Activated CD4-positive, alpha-beta T cell treated with anti-CD3 and anti-CD28 coated beads for 36 hours (primary cell): ENCODE data around the gene GGNBP2. TPM values are rescaled to one million over a fixed set of nuclear protein-coding genes. Genes with fewer than 3 reads are reported as not detected.

Experiments used
- ATAC-seq: fragments of 200-7000 bp; cut with Tn5 transposase; one replicate; pipeline ENCODE4 v1.10.0; 2021; ENCODE audit warnings: mild to moderate bottlenecking, moderate library complexity
- CTCF ChIA-PET: fragments of 350-600 bp; sonication (Branson Sonifier 250); formaldehyde crosslinking; loops from one replicate; lab custom pipeline; 2021; ENCODE audit warnings: antibody characterized with exemption; lab: Charles Lee
- POLR2A ChIA-PET: fragments of 350-600 bp; sonication (Branson Sonifier 250); formaldehyde crosslinking; loops from one replicate; lab custom pipeline; 2021; ENCODE audit warnings: antibody characterized with exemption, inconsistent platforms; lab: Charles Lee
- DNase-seq: peaks from one replicate; pipeline ENCODE4 v3.0.0-alpha.2; 2020
- H3K27ac Mint-ChIP-seq: one replicate; pipeline ENCODE4 v1.8.0; 2021; ENCODE audit warnings: mixed read lengths
- H3K27me3 Mint-ChIP-seq: one replicate; pipeline ENCODE4 v1.8.0; 2021; ENCODE audit warnings: mixed read lengths
- H3K36me3 Mint-ChIP-seq: one replicate; pipeline ENCODE4 v1.8.0; 2021; ENCODE audit warnings: low read depth, mixed read lengths
- H3K4me1 Mint-ChIP-seq: one replicate; pipeline ENCODE4 v1.8.0; 2021; ENCODE audit warnings: mixed read lengths
- H3K4me3 Mint-ChIP-seq: one replicate; pipeline ENCODE4 v1.8.0; 2021; ENCODE audit warnings: mild to moderate bottlenecking, moderate library complexity, mixed read lengths
- H3K9me3 Mint-ChIP-seq: one replicate; pipeline ENCODE4 v1.8.0; 2021; ENCODE audit warnings: low read depth, mixed read lengths
- intact Hi-C, 2 experiments: fragments of 100-400 bp; cut with DNase I in 1 of 2; cut with micrococcal nuclease in 1 of 2; formaldehyde crosslinking; loops; one replicate each; pipeline versions ENCODE4 v1.14.2 to v1.15.1; 2022 to 2024; cut with DNase I, micrococcal nuclease
- total RNA-seq, 2 experiments: library from RNA; stranded (reverse); gene quantifications; one replicate each; pipeline ENCODE4 v1.2.3, GENCODE V29; 2021

GGNBP2 gene
- total RNA-seq, 2 experiments from 2014 or later, result 75.2 to 81.4 TPM

DNA sequence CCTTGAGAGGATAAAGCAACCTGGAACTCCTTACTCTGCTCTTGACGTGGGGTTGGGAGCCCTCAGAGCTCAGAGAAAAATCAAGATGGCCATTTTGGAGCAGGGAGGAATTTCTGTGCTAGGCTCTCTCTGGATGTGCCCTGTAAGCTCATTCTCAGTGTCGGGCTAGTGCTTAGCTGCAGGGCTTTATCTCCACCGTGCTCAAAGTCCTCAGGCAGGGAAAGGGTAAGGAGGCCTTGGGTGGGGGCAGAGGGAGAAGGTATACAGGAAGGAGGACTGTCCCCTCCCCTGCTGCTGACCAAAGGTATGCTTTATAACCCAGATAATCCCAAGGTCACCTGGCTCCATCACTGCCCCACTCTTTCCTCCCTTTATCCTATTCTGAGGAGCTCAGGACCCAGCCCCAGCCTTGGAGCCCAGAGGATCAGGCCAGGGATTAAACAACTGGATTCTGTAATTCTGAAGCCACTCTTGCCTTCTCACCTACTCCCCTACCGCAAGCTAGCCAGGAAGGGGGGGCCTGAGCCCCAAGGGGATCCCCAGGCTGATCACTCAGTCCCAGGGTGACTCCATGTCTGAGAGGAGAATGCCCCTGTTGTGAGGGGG lies 48.1 kb downstream of the GGNBP2 start:
- Mint-ChIP-seq H3K9me3 (no peaks in the 10 kb centered on the region), H3K36me3 (peaks cover 16% of the 10 kb centered on the region), H3K27me3 (no peaks in the 10 kb centered on the region), H3K4me3 (peak overlapping the region; percentile 69), H3K4me1 (peaks cover 25% of the 10 kb centered on the region), H3K27ac (peak overlapping the region; percentile 0)
- ChIA-PET CTCF (interaction anchor here (0.6 to 5.6 kb wide), 3 partner anchors 10 to 33 kb away, joined by 3 to 41 read pairs (median 3); partner anchors contain the start of gene MRM1), POLR2A (interaction anchor here (0.9 to 1.7 kb wide), 2 partner anchors 9 to 58 kb away, joined by 3 to 9 read pairs; partner anchors contain the start of genes MRM1, MYO19 and PIGW)
- intact Hi-C loops, result no loop called here
- DNase-seq (peak; percentile 31), ATAC-seq (peak; percentile 6)

DNA sequence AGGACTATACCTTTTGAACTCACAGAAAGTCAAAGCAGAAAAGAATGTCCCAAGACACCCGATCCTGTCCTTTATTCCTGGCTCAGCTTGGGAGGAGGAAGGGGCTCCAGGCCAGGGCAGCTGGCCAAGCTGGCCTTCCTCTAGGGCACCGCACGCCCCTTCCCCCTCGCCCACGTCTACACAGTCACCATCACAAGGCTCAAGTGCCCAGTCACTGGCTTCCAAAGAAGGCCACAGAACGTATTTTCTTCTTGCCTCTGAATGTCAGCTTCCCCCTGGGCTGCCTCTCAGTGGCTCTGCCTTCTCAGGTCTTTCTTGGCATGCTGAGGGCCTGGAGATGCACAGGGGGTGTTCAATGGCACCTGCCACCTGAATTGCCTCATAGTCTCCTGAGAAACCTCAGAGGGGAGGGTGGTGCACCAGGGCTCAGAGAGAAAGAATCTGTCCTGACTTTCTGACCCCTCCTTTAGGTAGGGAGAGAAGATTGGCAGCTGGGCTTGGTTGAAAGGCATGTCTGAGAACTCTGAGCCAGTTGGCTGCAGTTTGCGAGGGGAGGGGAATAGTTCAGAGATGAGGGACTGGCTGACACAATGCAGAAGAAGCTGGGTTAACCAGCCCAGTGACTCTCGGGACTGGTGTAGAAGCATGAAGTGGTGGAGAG lies 49.1 kb downstream of the GGNBP2 start:
- ATAC-seq (no peak), DNase-seq (no peak)
- Mint-ChIP-seq H3K27me3 (no peaks in the 10 kb centered on the region), H3K4me3 (no peak overlapping the region), H3K36me3 (peaks cover 11% of the 10 kb centered on the region), H3K27ac (no peak overlapping the region), H3K9me3 (no peaks in the 10 kb centered on the region), H3K4me1 (peaks cover 25% of the 10 kb centered on the region)
- POLR2A ChIA-PET, result interaction anchor here (1.7 kb wide), 1 partner anchor 8 kb away, joined by 9 read pairs; the partner anchor contains the start of gene MRM1
- CTCF ChIA-PET, result interaction anchor here (5.6 kb wide), 1 partner anchor 9 kb away, joined by 41 read pairs; the partner anchor contains the start of gene MRM1
- intact Hi-C loops, result no loop called here

DNA sequence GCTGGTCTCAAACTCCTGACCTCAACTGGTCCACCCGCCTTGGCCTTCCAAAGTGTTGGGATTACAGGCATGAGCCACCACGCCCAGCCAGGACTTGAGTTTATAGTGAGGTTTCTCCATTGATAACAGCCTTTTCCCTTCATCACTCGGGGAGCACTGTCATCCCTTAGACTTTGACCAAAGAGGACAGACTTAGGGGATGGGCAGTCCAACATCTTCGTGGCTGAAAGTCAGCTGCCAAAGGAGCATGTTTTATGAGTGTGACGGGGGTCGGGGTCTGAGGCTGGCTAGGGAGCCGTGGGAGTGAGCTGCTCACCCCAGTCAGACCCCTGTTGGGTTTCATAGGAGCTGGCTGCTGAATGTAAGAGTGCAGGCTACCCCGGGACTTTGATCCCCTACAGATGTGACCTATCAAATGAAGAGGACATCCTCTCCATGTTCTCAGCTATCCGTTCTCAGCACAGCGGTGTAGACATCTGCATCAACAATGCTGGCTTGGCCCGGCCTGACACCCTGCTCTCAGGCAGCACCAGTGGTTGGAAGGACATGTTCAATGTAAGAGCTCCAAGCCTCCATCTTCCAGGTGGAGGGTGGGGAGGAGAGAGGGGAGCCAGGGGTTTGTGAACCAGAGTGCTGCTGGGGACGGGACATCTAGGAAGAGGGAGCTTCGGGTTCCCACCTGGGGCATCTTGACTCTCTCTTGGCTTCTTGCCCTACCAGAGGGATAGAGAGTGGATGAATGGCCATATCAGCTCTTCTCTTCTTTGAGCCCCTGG lies 50.1 kb downstream of the GGNBP2 start:
- Mint-ChIP-seq H3K9me3 (no peaks in the 10 kb centered on the region), H3K4me1 (peaks cover 23% of the 10 kb centered on the region), H3K27me3 (no peaks in the 10 kb centered on the region), H3K4me3 (no peak overlapping the region), H3K36me3 (peaks cover 9% of the 10 kb centered on the region), H3K27ac (no peak overlapping the region)
- DNase-seq (no peak), ATAC-seq (no peak)
- POLR2A ChIA-PET, result no interaction called here
- CTCF ChIA-PET, result interaction anchor here (5.6 kb wide), 1 partner anchor 8 kb away, joined by 41 read pairs; the partner anchor contains the start of gene MRM1
- intact Hi-C loops, result loop anchor here in 1 of 2 experiments (1.0 kb wide), 1 partner anchor 30 kb away; no protein-coding TSS in a partner anchor

DNA sequence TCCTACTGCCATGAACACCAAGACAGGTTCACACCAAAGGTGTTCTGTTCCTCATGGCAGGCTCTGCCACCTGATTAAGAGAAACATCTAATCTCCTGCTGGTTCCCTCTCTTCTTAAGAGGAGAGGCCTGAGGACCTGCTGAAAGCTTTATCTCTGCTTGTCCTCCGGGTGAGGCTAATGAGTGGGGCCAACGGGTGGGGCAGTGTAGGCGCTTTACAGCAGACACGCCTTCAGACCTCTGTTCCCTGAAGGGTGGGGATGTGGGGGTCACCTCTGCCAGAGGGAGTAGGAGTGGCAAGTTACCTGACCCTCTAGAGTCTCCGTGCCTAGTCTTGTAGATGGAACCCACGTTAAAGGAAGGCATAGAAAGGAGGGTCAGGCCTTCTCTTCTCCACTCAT lies 52.5 kb downstream of the GGNBP2 start:
- Mint-ChIP-seq H3K36me3 (peaks cover 9% of the 10 kb centered on the region), H3K4me1 (peaks cover 20% of the 10 kb centered on the region), H3K27me3 (no peaks in the 10 kb centered on the region), H3K27ac (no peak overlapping the region), H3K9me3 (no peaks in the 10 kb centered on the region), H3K4me3 (no peak overlapping the region)
- intact Hi-C loops, result no loop called here
- POLR2A ChIA-PET, result no interaction called here
- CTCF ChIA-PET, result no interaction called here
- ATAC-seq (no peak), DNase-seq (no peak)

DNA sequence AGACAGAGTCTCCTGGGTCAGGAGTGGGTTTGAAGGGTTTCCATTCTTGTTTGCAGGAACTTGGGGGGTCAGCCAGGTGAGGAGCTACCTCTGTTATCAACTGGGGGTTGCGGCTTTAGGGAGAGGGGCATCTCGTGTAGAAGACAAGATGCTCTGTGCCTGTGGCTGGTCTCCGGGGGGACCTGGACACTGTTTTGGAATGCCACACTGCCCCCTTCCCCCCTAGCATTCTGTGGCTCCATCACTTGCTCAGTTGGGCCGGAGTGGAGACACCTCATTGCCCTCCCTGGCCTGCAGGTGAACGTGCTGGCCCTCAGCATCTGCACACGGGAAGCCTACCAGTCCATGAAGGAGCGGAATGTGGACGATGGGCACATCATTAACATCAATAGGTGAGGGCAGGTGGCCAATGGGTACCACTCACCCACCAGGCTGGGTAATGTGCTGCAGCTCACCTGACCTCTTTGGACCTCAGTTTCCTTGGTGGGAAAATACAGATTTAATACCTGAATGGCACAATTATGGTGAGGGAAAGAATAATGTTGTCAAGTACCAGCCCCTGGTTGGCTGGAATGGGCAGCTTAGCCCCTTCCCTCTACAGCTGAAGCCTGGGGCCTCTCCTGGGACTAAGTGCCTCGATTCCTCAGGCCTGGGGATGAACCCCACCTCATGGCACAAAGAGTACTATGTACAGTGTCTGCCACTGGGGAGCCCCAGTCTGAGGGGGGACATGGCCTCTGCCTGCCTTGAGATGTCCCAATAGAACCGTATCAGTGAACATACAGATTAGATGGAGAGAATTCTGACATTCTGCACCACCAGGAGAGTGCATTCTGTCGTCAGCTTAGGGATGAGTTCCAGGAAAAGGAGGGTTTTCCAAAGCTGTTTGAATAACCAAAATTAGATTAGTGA lies 53.4 kb downstream of the GGNBP2 start:
- H3K4me1 Mint-ChIP-seq, result peaks cover 13% of the 10 kb centered on the region
- H3K9me3 Mint-ChIP-seq, result no peaks in the 10 kb centered on the region
- no peaks in the 10 kb centered on the region for H3K27me3 Mint-ChIP-seq
- no peak overlapping the region for H3K27ac Mint-ChIP-seq
- DNase-seq (no peak), ATAC-seq (no peak)
- ChIA-PET POLR2A (no interaction called here), CTCF (interaction anchor here (0.8 kb wide), 1 partner anchor 8 kb away, joined by 3 read pairs; no protein-coding TSS in a partner anchor)
- peaks cover 8% of the 10 kb centered on the region for H3K36me3 Mint-ChIP-seq
- intact Hi-C loops, result no loop called here
- no peak overlapping the region for H3K4me3 Mint-ChIP-seq

DNA sequence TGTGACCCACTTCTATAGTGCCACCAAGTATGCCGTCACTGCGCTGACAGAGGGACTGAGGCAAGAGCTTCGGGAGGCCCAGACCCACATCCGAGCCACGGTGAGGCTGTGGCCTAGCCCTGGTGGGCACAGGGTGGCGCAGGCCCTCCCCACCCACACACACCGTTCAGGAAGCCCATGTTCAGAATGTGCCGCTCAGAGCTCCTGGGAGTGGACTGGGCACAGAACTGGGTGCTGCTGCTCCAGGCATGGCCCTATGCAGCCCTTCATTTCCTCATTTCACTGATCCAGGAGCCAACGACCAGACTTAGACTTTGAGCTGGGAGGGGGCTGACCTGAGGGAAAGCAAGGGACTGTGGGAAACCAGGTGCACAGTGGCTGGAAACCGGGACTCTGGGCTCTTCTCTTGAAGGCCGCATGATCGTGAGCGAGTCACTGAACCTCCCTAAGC lies 54.3 kb downstream of the GGNBP2 start:
- CTCF ChIA-PET, result interaction anchor here (0.8 kb wide), 1 partner anchor 9 kb away, joined by 3 read pairs; no protein-coding TSS in a partner anchor
- peaks cover 7% of the 10 kb centered on the region for H3K36me3 Mint-ChIP-seq
- H3K4me3 Mint-ChIP-seq, result no peak overlapping the region
- no peak overlapping the region for H3K27ac Mint-ChIP-seq
- DNase-seq (no peak), ATAC-seq (no peak)
- H3K9me3 Mint-ChIP-seq, result no peaks in the 10 kb centered on the region
- H3K27me3 Mint-ChIP-seq, result no peaks in the 10 kb centered on the region
- POLR2A ChIA-PET, result no interaction called here
- intact Hi-C loops, result no loop called here
- H3K4me1 Mint-ChIP-seq, result peaks cover 14% of the 10 kb centered on the region

DNA sequence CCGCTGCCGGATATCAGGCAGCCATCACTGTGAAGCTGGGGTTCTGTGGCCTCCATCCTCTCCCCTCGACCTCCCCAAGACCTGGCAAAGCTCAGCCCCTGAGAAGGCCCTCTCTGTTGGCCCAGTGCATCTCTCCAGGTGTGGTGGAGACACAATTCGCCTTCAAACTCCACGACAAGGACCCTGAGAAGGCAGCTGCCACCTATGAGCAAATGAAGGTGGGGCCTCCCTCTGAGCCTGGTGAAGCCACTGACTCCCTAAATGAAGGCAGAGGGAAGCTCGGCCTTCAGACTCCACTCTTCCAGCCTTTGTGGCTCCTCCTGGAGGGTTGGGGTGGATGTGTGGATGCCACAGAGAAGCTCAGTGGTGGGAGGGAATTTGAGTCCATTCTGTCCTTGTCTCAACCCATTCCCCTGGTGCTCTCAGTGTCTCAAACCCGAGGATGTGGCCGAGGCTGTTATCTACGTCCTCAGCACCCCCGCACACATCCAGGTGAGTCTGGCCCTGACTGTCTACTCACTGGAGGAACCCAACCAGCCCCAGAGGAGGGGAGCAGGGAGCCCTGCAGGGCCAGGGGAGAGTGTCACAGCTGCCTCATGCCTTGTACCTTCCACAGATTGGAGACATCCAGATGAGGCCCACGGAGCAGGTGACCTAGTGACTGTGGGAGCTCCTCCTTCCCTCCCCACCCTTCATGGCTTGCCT lies 55.0 kb downstream of the GGNBP2 start:
- Mint-ChIP-seq H3K27ac (no peak overlapping the region), H3K36me3 (peaks cover 14% of the 10 kb centered on the region), H3K27me3 (no peaks in the 10 kb centered on the region), H3K4me1 (peaks cover 21% of the 10 kb centered on the region), H3K9me3 (no peaks in the 10 kb centered on the region), H3K4me3 (no peak overlapping the region)
- intact Hi-C loops, result loop anchor here in 1 of 2 experiments (5.0 kb wide), 1 partner anchor 1008 kb away; the partner anchor contains the start of gene SYNRG
- ATAC-seq, result no peak
- POLR2A ChIA-PET, result interaction anchor here (0.7 kb wide), 1 partner anchor 122 kb away, joined by 4 read pairs; no protein-coding TSS in a partner anchor
- no peak for DNase-seq
- CTCF ChIA-PET, result interaction anchor here (0.6 to 0.9 kb wide), 2 partner anchors 26 to 65 kb away, joined by 3 read pairs; partner anchors contain the start of gene PIGW

DNA sequence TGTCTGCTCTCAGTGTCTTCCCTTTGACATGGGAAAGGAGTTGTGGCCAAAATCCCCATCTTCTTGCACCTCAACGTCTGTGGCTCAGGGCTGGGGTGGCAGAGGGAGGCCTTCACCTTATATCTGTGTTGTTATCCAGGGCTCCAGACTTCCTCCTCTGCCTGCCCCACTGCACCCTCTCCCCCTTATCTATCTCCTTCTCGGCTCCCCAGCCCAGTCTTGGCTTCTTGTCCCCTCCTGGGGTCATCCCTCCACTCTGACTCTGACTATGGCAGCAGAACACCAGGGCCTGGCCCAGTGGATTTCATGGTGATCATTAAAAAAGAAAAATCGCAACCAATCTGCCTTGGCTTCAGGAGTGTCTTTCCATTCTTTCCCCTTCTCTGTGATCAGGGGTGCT lies 55.7 kb downstream of the GGNBP2 start:
- Mint-ChIP-seq H3K27me3 (no peaks in the 10 kb centered on the region), H3K27ac (peak overlapping the region; percentile 92), H3K9me3 (no peaks in the 10 kb centered on the region), H3K4me1 (peaks cover 26% of the 10 kb centered on the region), H3K36me3 (peaks cover 17% of the 10 kb centered on the region), H3K4me3 (peak overlapping the region; percentile 89)
- intact Hi-C loops, result loop anchor here in 1 of 2 experiments (5.0 kb wide), 1 partner anchor 1007 kb away; the partner anchor contains the start of gene SYNRG
- no peak for ATAC-seq
- CTCF ChIA-PET, result interaction anchor here (1.3 to 3.8 kb wide), 3 partner anchors 8 to 56 kb away, joined by 4 to 41 read pairs (median 15); partner anchors contain the start of genes DHRS11 and GGNBP2
- POLR2A ChIA-PET, result interaction anchor here (1.3 to 1.9 kb wide), 4 partner anchors 8 to 65 kb away, joined by 3 to 11 read pairs (median 8); partner anchors contain the start of genes MYO19 and PIGW
- DNase-seq, result no peak

DNA sequence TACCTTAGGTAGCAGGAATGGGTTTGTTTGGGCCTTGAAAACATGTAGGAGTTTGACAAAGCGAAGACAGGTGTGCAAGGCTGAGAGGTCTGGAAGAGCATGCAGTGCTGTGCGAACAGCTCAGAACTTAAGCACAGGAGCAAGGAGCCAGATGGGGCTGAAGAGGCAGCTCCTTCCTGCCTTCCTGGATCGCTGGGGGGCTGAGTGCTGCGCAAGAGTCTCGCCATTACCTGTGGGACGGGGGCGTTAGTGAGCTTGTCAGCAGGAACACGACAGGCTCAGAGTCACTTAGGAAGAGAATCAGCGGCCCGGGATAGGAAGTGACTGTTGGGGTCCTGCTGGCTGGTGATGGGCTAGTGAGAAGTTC lies 56.2 kb downstream of the GGNBP2 start:
- peak; percentile 61 for DNase-seq
- ChIA-PET POLR2A (interaction anchor here (1.3 to 1.9 kb wide), 4 partner anchors 8 to 66 kb away, joined by 3 to 11 read pairs (median 8); partner anchors contain the start of genes MYO19 and PIGW), CTCF (interaction anchor here (0.8 to 3.9 kb wide), 6 partner anchors 8 to 792 kb away, joined by 3 to 41 read pairs (median 17); partner anchors contain the start of genes DHRS11 and GGNBP2)

More for the DNA sequence above, 56.2 kb downstream of the GGNBP2 start:
- Mint-ChIP-seq H3K36me3 (peaks cover 17% of the 10 kb centered on the region), H3K27me3 (no peaks in the 10 kb centered on the region), H3K9me3 (no peaks in the 10 kb centered on the region), H3K4me3 (peak overlapping the region; percentile 89), H3K27ac (peak overlapping the region; percentile 92), H3K4me1 (peaks cover 31% of the 10 kb centered on the region)
- peak; percentile 31 for ATAC-seq
- intact Hi-C loops, result loop anchor here in 1 of 2 experiments (1.0 to 5.0 kb wide), 9 partner anchors 10 to 1006 kb away; partner anchors contain the start of genes AATF, DHRS11, SYNRG and ZNHIT3
